Measurements from ENCODE around the gene SYT9.

The SYT9 gene

GRCh38 chr11:7251836-7252682 lies at the start of gene SYT9:
TSS of gene SYT9 (plus strand) at chr11:7251904. CDS start at chr11:7252187, 283 bp downstream.
- DNase-seq, result peak in 52 of 56 donors; percentile 22 to 88 (median 73)

- DNase-seq, result no peak
Measured at GRCh38 chr11:7202412-7202811, 49.3 kb upstream of the SYT9 start.

- no peak for DNase-seq
Measured at GRCh38 chr11:7204778-7205177, 46.9 kb upstream of the SYT9 start.

GRCh38 chr11:7208391-7208790 lies 43.3 kb upstream of the SYT9 start:
- DNase-seq, result no peak

GRCh38 chr11:7219491-7219890 lies 32.2 kb upstream of the SYT9 start:
- no peak for DNase-seq

- DNase-seq, result no peak
Measured at GRCh38 chr11:7220636-7221035, 31.1 kb upstream of the SYT9 start.

- DNase-seq, result no peak
Measured at GRCh38 chr11:7222619-7223018, 29.1 kb upstream of the SYT9 start.

- DNase-seq, result no peak
Measured at GRCh38 chr11:7239877-7240276, 11.8 kb upstream of the SYT9 start.

GRCh38 chr11:7245341-7245740 lies 6.4 kb upstream of the SYT9 start:
- DNase-seq, result no peak

GRCh38 chr11:7246179-7246578 lies 5.5 kb upstream of the SYT9 start:
- DNase-seq, result no peak

GRCh38 chr11:7250166-7250565 lies 1.5 kb upstream of the SYT9 start:
- DNase-seq, result no peak

GRCh38 chr11:7251487-7251835 lies 243 bp upstream of the SYT9 start:
- peak in 2 of 56 donors; percentile 20 to 38 for DNase-seq

GRCh38 chr11:7252683-7253213 lies 1.0 kb downstream of the SYT9 start:
- peak in 13 of 56 donors; percentile 1 to 48 (median 14) for DNase-seq

GRCh38 chr11:7253800-7254199 lies 2.1 kb downstream of the SYT9 start:
- DNase-seq, result no peak

- no peak for DNase-seq
Measured at GRCh38 chr11:7254731-7255291, 3.1 kb downstream of the SYT9 start.

- no peak for DNase-seq
Measured at GRCh38 chr11:7256943-7257342, 5.2 kb downstream of the SYT9 start.

- peak in 1 of 56 donors; percentile 4 for DNase-seq
Measured at GRCh38 chr11:7257724-7258123, 6.0 kb downstream of the SYT9 start.

- no peak for DNase-seq
Measured at GRCh38 chr11:7261578-7261977, 9.9 kb downstream of the SYT9 start.

GRCh38 chr11:7262672-7263071 lies 11.0 kb downstream of the SYT9 start:
- no peak for DNase-seq

GRCh38 chr11:7263842-7264241 lies 12.1 kb downstream of the SYT9 start:
- DNase-seq, result no peak

- DNase-seq, result no peak
Measured at GRCh38 chr11:7268758-7269157, 17.1 kb downstream of the SYT9 start.

- no peak for DNase-seq
Measured at GRCh38 chr11:7270233-7270865, 18.6 kb downstream of the SYT9 start.
